HEK293T (cell line): ENCODE data around the gene CYP2W1.

Experiments
- ARNT ChIP-seq: fragments of 450-650 bp; IDR thresholded peaks from 2 replicates; pipeline ENCODE4 v1.6.1; 2017; ENCODE audit warnings: mild to moderate bottlenecking
- BHLHE40 ChIP-seq: fragments of 450-650 bp; IDR thresholded peaks from 2 replicates; pipeline ENCODE4 v1.6.1; 2016; ENCODE audit warnings: mild to moderate bottlenecking, moderate library complexity, borderline replicate concordance
- CTBP1 ChIP-seq: fragments of 450-650 bp; IDR thresholded peaks from 2 replicates; pipeline ENCODE4 v1.6.1; 2016; ENCODE audit warnings: borderline replicate concordance
- ELF4 ChIP-seq: fragments of 450-650 bp; IDR thresholded peaks from 2 replicates; pipeline ENCODE4 v1.6.1; 2017; ENCODE audit warnings: antibody characterized with exemption
- FOXA1 ChIP-seq: fragments of 450-650 bp; IDR thresholded peaks from 2 replicates; pipeline ENCODE4 v1.6.1; 2016; ENCODE audit warnings: mild to moderate bottlenecking
- L3MBTL2 ChIP-seq: fragments of 450-650 bp; conservative IDR thresholded peaks from 2 replicates; pipeline ENCODE4 v1.6.1; 2016; ENCODE audit warnings: mild to moderate bottlenecking
- LEF1 ChIP-seq: fragments of 450-650 bp; IDR thresholded peaks from 2 replicates; pipeline ENCODE4 v1.6.1; 2017; ENCODE audit warnings: mild to moderate bottlenecking, borderline replicate concordance
- PKNOX1 ChIP-seq: fragments of 450-650 bp; IDR thresholded peaks from 2 replicates; pipeline ENCODE4 v1.6.1; 2016
- SP1 ChIP-seq: fragments of 450-650 bp; IDR thresholded peaks from 2 replicates; pipeline ENCODE4 v1.6.1; 2017
- SUZ12 ChIP-seq: fragments of 450-650 bp; IDR thresholded peaks from 2 replicates; pipeline ENCODE4 v1.6.1; 2016; ENCODE audit warnings: mild to moderate bottlenecking
- TARDBP ChIP-seq: fragments of 450-650 bp; IDR thresholded peaks from 2 replicates; pipeline ENCODE4 v1.6.1; 2016
- ZNF384 ChIP-seq: fragments of 450-650 bp; IDR thresholded peaks from 2 replicates; pipeline ENCODE4 v1.6.1; 2016

GRCh38 chr7:978049-978346 lies 5.0 kb upstream of the CYP2W1 start:
- no peak for TF ChIP-seq ELF4
- TF ChIP-seq L3MBTL2: no peak
- no peak for TF ChIP-seq ZNF384
- no peak for TF ChIP-seq BHLHE40
- TF ChIP-seq FOXA1: no peak
- no peak for TF ChIP-seq ARNT
- no peak for TF ChIP-seq SP1
- TF ChIP-seq PKNOX1: no peak
- TF ChIP-seq SUZ12: no peak
- TF ChIP-seq CTBP1: no peak
- no peak for TF ChIP-seq TARDBP
- TF ChIP-seq LEF1: no peak
